BJ (cell line): ENCODE measurements around the gene DDIT3. TPM values are rescaled to one million over a fixed set of nuclear protein-coding genes. Genes with fewer than 3 reads are reported as not detected.

ENCODE experiments used
- CTCF ChIA-PET: fragments of 350-600 bp; formaldehyde crosslinking; extraction: SDS; loops from one replicate; lab custom pipeline; 2021; ENCODE audit warnings: antibody characterized with exemption, inconsistent platforms; lab: Yijun Ruan, JAX
- POLR2A ChIA-PET: fragments of 300-600 bp; sonication (Branson Sonifier 250); formaldehyde crosslinking; extraction: SDS; loops from one replicate; lab custom pipeline; 2021; ENCODE audit warnings: antibody characterized with exemption; lab: Charles Lee
- DNase-seq: peaks from one replicate; pipeline ENCODE4 v3.0.0-alpha.2; 2011; ENCODE audit warnings: low read depth
- H3K27me3 ChIP-seq: 2 replicates; pipeline ENCODE4 v1.6.0; 2011; ENCODE audit warnings: low read length; ENCODE audit not compliant: control insufficient read depth, insufficient read depth
- H3K36me3 ChIP-seq: 2 replicates; pipeline ENCODE4 v1.5.1; 2011; ENCODE audit warnings: low read length; ENCODE audit not compliant: control insufficient read depth, insufficient read depth
- H3K4me3 ChIP-seq: 2 replicates; pipeline ENCODE4 v1.5.1; 2011; ENCODE audit warnings: low read depth, mild to moderate bottlenecking, control low read depth, low read length
- CTCF ChIP-seq: IDR thresholded peaks from 2 replicates; pipeline ENCODE4 v1.5.1; 2011; ENCODE audit warnings: low read depth, mild to moderate bottlenecking, control low read depth, inconsistent platforms, low read length, moderate library complexity; ENCODE audit not compliant: insufficient read depth
- polyA plus RNA-seq: library from polyadenylated mRNA; depleted of rRNA; stranded (reverse); fragments of >200 nt; gene quantifications from 2 replicates; pipeline ENCODE4 v1.2.3, GENCODE V29; 2011

The DDIT3 gene
- polyA plus RNA-seq, 1 experiment = 65.4 TPM

- ChIA-PET POLR2A (no interaction called here), CTCF (interaction anchor here (1.8 to 3.1 kb wide), 2 partner anchors 16 to 21 kb away, joined by 5 to 21 read pairs; no protein-coding TSS in a partner anchor)
- no peak within 1 kb of the TSS for H3K4me3 ChIP-seq
- TF ChIP-seq CTCF = no peak
- H3K36me3 ChIP-seq = no peaks in the 10 kb centered on the region
- H3K27me3 ChIP-seq = peaks cover 23% of the 10 kb centered on the region
- no peak for DNase-seq
These were observed 40.8 kb downstream of the DDIT3 start, which contains the start of gene ARHGAP9 for GRCh38 chr12:57479376-57480115. Gene ARHGAP9, minus strand, starts transcription at chr12:57479866. Its CDS starts 460 bp downstream, at chr12:57479406.

GRCh38 chr12:57479043-57479375 lies 41.3 kb downstream of the DDIT3 start:
- TF ChIP-seq CTCF = no peak
- no peak for DNase-seq
- CTCF ChIA-PET = interaction anchor here (0.9 kb wide), 1 partner anchor 20 kb away, joined by 3 read pairs; the partner anchor contains the start of gene GLI1
- Histone ChIP-seq H3K36me3 (no peaks in the 10 kb centered on the region), H3K27me3 (peaks cover 28% of the 10 kb centered on the region), H3K4me3 (no peak overlapping the region)
- POLR2A ChIA-PET = no interaction called here

- TF ChIP-seq CTCF = no peak
- ChIA-PET POLR2A (no interaction called here), CTCF (interaction anchor here (0.9 to 1.9 kb wide), 4 partner anchors 12 to 193 kb away, joined by 3 to 10 read pairs (median 3); partner anchors contain the start of gene GLI1)
- no peaks in the 10 kb centered on the region for H3K36me3 ChIP-seq
- peaks cover 33% of the 10 kb centered on the region for H3K27me3 ChIP-seq
- DNase-seq = no peak
- no peak overlapping the region for H3K4me3 ChIP-seq
These were observed 42.3 kb downstream of the DDIT3 start for GRCh38 chr12:57477710-57478681.

GRCh38 chr12:57476993-57477709 lies 43.2 kb downstream of the DDIT3 start:
- Histone ChIP-seq H3K36me3 (no peaks in the 10 kb centered on the region), H3K4me3 (no peak overlapping the region), H3K27me3 (peaks cover 40% of the 10 kb centered on the region)
- TF ChIP-seq CTCF = no peak
- CTCF ChIA-PET = interaction anchor here (1.1 to 1.9 kb wide), 3 partner anchors 12 to 192 kb away, joined by 3 to 10 read pairs (median 3); no protein-coding TSS in a partner anchor
- DNase-seq = no peak
- POLR2A ChIA-PET = no interaction called here
